WTC11 (cell line): ENCODE data around the gene ABCD2. TPM values are rescaled to one million over a fixed set of nuclear protein-coding genes. Genes with fewer than 3 reads are reported as not detected.

Source experiments
- total RNA-seq: library from RNA; stranded (reverse); gene quantifications from 3 replicates; pipeline ENCODE4 v1.2.3, GENCODE V29; 2021

Gene ABCD2
- total RNA-seq, 1 experiment from 2014 or later, result not detected

Other genes starting within 250 kb of the ABCD2 start
- 24.5 to 34.7 TPM (median 26.4 TPM) in 3 replicates for gene KIF21A, start 176.7 kb downstream of the ABCD2 start, total RNA-seq